GM21576 (cell line): ENCODE results near the gene MAMDC2.
"Not testable (repeated sequence)": the region's sequence is repeated elsewhere in the genome, so short reads cannot be mapped to it uniquely, and the experiment has no call there.

Source experiments
- ATAC-seq: cut with Tn5 transposase; IDR thresholded peaks from one replicate; pipeline ENCODE4 v1.9.1; 2021; ENCODE audit warnings: mild to moderate bottlenecking, moderate library complexity; ENCODE audit not compliant: unreplicated experiment

Gene MAMDC2

GRCh38 chr9:70170151-70170790 lies 126.6 kb downstream of the MAMDC2 start:
- ATAC-seq = no peak

- ATAC-seq = no peak
These were observed 128.9 kb downstream of the MAMDC2 start for GRCh38 chr9:70172532-70172931.

- no peak for ATAC-seq
These were observed 133.5 kb downstream of the MAMDC2 start for GRCh38 chr9:70177121-70177520.

GRCh38 chr9:70192707-70193106 lies 149.1 kb downstream of the MAMDC2 start:
- no peak for ATAC-seq

GRCh38 chr9:70195456-70195855 lies 151.8 kb downstream of the MAMDC2 start:
- ATAC-seq = no peak

GRCh38 chr9:70197216-70198044 lies 153.8 kb downstream of the MAMDC2 start:
- no peak for ATAC-seq

- ATAC-seq = not testable (repeated sequence)
These were observed 161.1 kb downstream of the MAMDC2 start for GRCh38 chr9:70204743-70205142.

- ATAC-seq = no peak
These were observed 161.8 kb downstream of the MAMDC2 start for GRCh38 chr9:70205366-70206020.

GRCh38 chr9:70217029-70217428 lies 173.4 kb downstream of the MAMDC2 start:
- ATAC-seq = no peak

GRCh38 chr9:70218767-70219166 lies 175.1 kb downstream of the MAMDC2 start:
- no peak for ATAC-seq

- no peak for ATAC-seq
These were observed 176.6 kb downstream of the MAMDC2 start for GRCh38 chr9:70220216-70220615.

- ATAC-seq = no peak
These were observed 178.7 kb downstream of the MAMDC2 start for GRCh38 chr9:70222354-70222753.

GRCh38 chr9:70228118-70228517 lies 184.5 kb downstream of the MAMDC2 start:
- ATAC-seq = no peak

GRCh38 chr9:70228611-70229010 lies 185.0 kb downstream of the MAMDC2 start:
- ATAC-seq = no peak

- no peak for ATAC-seq
These were observed 185.4 kb downstream of the MAMDC2 start for GRCh38 chr9:70229026-70229425.

- ATAC-seq = no peak
These were observed 185.9 kb downstream of the MAMDC2 start for GRCh38 chr9:70229579-70229978.

- no peak for ATAC-seq
These were observed 188.8 kb downstream of the MAMDC2 start for GRCh38 chr9:70232476-70232875.

GRCh38 chr9:70234208-70234607 lies 190.6 kb downstream of the MAMDC2 start:
- ATAC-seq = not testable (repeated sequence)

- ATAC-seq = not testable (repeated sequence)
These were observed 202.3 kb downstream of the MAMDC2 start for GRCh38 chr9:70245952-70246351.

GRCh38 chr9:70250221-70250620 lies 206.6 kb downstream of the MAMDC2 start:
- no peak for ATAC-seq

- no peak for ATAC-seq
These were observed 211.8 kb downstream of the MAMDC2 start for GRCh38 chr9:70255486-70255885.

GRCh38 chr9:70256123-70256551 lies 212.5 kb downstream of the MAMDC2 start:
- no peak for ATAC-seq
